Cardiac muscle cell (in vitro differentiated cells and primary cell): Measurements from ENCODE around the gene MMP24. TPM values are rescaled to one million over a fixed set of nuclear protein-coding genes. Genes with fewer than 3 reads are reported as not detected.
A peak's percentile ranks its signal among the peaks of the same experiment; 100 is the strongest.

ENCODE experiments used
- DNase-seq, 2 donors: peaks; one replicate each; pipeline versions ENCODE4 v3.0.0 to v3.0.0-alpha.2; 2010 to 2017; ENCODE audit warnings: low read depth in 1 of 2, low spot score in 1 of 2
- H3K27ac ChIP-seq: fragments of 200-600 bp; sonication (generic); 2 replicates; pipeline ENCODE4 v1.5.1; 2016
- H3K27me3 ChIP-seq: fragments of 200-600 bp; sonication (generic); 2 replicates; pipeline ENCODE4 v1.6.0; 2016; ENCODE audit warnings: control low read depth
- H3K36me3 ChIP-seq: fragments of 200-600 bp; sonication (generic); 2 replicates; pipeline ENCODE4 v1.5.1; 2016; ENCODE audit warnings: control low read depth
- H3K4me1 ChIP-seq: fragments of 200-600 bp; sonication (generic); 2 replicates; pipeline ENCODE4 v1.8.1; 2017; ENCODE audit warnings: low read depth, mild to moderate bottlenecking, mixed run types
- H3K4me3 ChIP-seq: fragments of 200-600 bp; sonication (generic); 2 replicates; pipeline ENCODE4 v1.5.1; 2016; ENCODE audit warnings: mild to moderate bottlenecking
- H3K9me3 ChIP-seq: fragments of 200-600 bp; sonication (generic); 2 replicates; pipeline ENCODE4 v1.5.1; 2017; ENCODE audit warnings: low read depth, mild to moderate bottlenecking, control low read depth
- polyA plus RNA-seq: library from polyadenylated mRNA; unstranded; fragments of >200 nt; fragmentation: Nextera tagmentation; extraction: Ambion mirVana; gene quantifications from 2 replicates; pipeline ENCODE4 v1.2.1, GENCODE V29; 2016
- total RNA-seq: library from RNA; depleted of rRNA; stranded (reverse); fragments of >200 nt; gene quantifications from 2 replicates; pipeline ENCODE4 v1.2.3, GENCODE V29; 2016
- TF ChIP-seq, protein P1 (sequence below): IDR thresholded peaks from 2 replicates; pipeline ENCODE4 v1.5.1; 2012; ENCODE audit warnings: low read depth, mild to moderate bottlenecking, low read length

Gene MMP24
- total and polyA plus RNA-seq, 2 experiments from 2014 or later = 5.9 to 8.9 TPM

DNA sequence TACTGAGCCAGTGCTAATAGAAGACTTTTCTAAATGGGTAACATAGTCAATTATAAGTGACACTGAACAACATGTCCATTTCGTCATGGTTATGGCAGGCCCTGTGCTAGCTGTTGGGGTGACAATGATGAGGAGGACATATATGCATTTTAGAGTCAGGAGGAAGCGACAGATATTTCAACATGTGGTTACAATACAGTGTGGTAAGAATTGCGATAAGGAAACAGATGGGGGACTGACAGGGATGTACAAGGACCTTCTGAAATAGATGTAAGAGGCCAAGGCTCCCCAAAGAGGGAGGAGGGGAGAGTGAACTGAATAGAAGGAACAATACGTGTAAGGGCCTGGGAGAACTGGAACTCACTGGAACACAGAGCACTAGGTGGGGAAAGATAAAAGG lies 11.7 kb downstream of the MMP24 start:
- Histone ChIP-seq H3K9me3 (no peaks in the 10 kb centered on the region), H3K36me3 (no peaks in the 10 kb centered on the region), H3K27ac (no peak overlapping the region), H3K4me3 (no peak overlapping the region), H3K4me1 (peaks cover 31% of the 10 kb centered on the region), H3K27me3 (no peaks in the 10 kb centered on the region)
- DNase-seq = no peak
- TF ChIP-seq, protein P1, sequence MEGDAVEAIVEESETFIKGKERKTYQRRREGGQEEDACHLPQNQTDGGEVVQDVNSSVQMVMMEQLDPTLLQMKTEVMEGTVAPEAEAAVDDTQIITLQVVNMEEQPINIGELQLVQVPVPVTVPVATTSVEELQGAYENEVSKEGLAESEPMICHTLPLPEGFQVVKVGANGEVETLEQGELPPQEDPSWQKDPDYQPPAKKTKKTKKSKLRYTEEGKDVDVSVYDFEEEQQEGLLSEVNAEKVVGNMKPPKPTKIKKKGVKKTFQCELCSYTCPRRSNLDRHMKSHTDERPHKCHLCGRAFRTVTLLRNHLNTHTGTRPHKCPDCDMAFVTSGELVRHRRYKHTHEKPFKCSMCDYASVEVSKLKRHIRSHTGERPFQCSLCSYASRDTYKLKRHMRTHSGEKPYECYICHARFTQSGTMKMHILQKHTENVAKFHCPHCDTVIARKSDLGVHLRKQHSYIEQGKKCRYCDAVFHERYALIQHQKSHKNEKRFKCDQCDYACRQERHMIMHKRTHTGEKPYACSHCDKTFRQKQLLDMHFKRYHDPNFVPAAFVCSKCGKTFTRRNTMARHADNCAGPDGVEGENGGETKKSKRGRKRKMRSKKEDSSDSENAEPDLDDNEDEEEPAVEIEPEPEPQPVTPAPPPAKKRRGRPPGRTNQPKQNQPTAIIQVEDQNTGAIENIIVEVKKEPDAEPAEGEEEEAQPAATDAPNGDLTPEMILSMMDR = no peak

- Histone ChIP-seq H3K27ac (no peak overlapping the region), H3K36me3 (no peaks in the 10 kb centered on the region), H3K9me3 (no peaks in the 10 kb centered on the region), H3K4me1 (peaks cover 31% of the 10 kb centered on the region), H3K4me3 (no peak overlapping the region), H3K27me3 (no peaks in the 10 kb centered on the region)
- TF ChIP-seq, protein P1 = no peak
- no peak for DNase-seq
Measured at GRCh38 chr20:35238735-35239134, 12.2 kb downstream of the MMP24 start.

DNA sequence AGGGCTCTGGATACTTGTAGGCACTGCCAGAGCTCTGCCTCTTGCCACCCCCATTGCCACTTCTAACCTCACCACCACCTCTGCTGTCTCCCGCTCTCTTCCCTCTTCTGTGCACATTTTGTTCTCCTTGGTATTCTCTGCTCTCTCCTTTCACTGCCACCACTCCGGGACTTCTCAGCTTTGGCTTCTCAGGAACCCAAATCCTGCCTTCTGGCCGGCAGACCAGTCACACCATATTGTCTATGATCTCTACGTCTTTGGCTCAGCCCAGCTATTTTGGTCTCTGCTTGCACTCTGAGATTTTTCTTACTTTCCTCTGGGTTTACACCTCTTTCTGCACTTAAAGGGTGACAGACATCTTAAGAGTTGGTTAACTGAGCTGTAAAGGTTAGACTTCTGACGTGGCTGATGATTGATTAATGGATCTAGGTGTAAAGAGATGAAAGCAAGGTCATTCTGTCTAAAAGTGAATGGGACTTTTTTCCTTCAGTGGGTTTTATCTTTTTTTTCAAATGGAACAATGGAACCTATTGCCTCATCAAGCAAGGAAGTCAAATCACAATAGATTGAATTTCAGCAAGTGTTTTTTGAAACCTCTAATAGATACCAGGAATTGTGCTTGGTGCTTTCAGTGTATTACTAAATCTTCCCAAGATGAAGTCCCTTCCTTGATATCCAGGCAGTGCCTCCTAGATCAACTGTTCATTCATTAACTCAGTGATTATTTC lies 13.8 kb downstream of the MMP24 start:
- peak overlapping the region; percentile 80 for H3K27ac ChIP-seq
- DNase-seq = no peak
- H3K4me1 ChIP-seq = peaks cover 31% of the 10 kb centered on the region
- no peaks in the 10 kb centered on the region for H3K36me3 ChIP-seq
- TF ChIP-seq, protein P1 = no peak
- H3K27me3 ChIP-seq = no peaks in the 10 kb centered on the region
- H3K4me3 ChIP-seq = no peak overlapping the region
- no peaks in the 10 kb centered on the region for H3K9me3 ChIP-seq

DNA sequence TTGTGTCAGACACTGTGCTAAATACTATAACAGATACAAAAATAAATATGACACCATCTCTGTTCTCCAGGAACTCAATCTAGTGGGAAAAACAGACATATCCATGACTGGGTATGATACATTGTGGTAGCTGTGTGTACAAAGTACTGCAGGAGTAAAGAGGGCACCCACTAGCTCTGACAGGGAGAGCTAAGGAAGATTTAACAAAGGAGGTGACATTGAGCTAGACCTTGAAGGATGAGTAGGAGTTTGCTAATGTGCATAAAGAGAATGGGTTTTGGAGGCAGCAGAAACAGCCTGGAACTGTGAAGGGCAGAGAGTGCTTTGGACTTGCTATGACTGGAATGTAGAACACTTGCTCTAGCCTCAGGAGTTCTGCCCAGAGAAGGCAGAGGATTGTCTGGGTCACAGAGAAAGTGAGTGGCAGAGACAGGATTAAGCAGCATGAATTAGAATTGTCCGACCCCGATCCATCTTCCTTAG lies 14.4 kb downstream of the MMP24 start:
- Histone ChIP-seq H3K4me3 (no peak overlapping the region), H3K4me1 (peaks cover 31% of the 10 kb centered on the region)
- TF ChIP-seq, protein P1 = no peak

DNA sequence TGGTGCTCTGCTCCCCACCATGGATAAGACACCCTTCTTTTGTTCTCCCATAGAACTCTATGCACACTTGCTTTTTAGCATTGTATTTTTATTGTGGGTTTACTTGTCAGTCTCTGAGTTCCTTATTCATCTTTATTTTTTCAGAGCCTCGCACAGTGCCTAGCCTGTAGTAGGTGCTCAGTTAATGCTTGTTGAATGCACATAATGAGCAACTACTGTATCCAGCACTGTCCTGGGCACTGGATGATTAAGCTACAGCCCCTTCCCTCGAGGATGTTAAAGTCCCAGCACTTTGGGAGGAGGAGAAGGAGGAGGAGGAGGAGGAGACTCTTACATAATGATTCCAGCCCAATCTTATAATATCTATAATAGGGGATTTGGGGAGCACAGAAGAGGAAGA lies 16.8 kb downstream of the MMP24 start:
- H3K4me3 ChIP-seq = no peak overlapping the region
- no peak for DNase-seq
- TF ChIP-seq, protein P1 = no peak
- no peaks in the 10 kb centered on the region for H3K9me3 ChIP-seq
- H3K4me1 ChIP-seq = peaks cover 26% of the 10 kb centered on the region
- H3K27me3 ChIP-seq = no peaks in the 10 kb centered on the region
- H3K27ac ChIP-seq = no peak overlapping the region
- no peaks in the 10 kb centered on the region for H3K36me3 ChIP-seq

More for the DNA sequence above, 14.4 kb downstream of the MMP24 start:
- no peak for DNase-seq
- H3K9me3 ChIP-seq = no peaks in the 10 kb centered on the region
- no peaks in the 10 kb centered on the region for H3K27me3 ChIP-seq
- H3K36me3 ChIP-seq = no peaks in the 10 kb centered on the region
- H3K27ac ChIP-seq = peak overlapping the region; percentile 80
